WI38 (cell line): ENCODE data around the gene MESD.

ENCODE experiments used
- H3K4me3 ChIP-seq: 2 replicates; pipeline ENCODE4 v1.5.1; 2011; ENCODE audit warnings: low read depth, mild to moderate bottlenecking, control low read depth, low read length
- TF ChIP-seq, protein P1 (sequence below): IDR thresholded peaks from 2 replicates; pipeline ENCODE4 v1.5.1; 2012; ENCODE audit warnings: low read depth, mild to moderate bottlenecking, control low read depth, low read length

Gene MESD

DNA sequence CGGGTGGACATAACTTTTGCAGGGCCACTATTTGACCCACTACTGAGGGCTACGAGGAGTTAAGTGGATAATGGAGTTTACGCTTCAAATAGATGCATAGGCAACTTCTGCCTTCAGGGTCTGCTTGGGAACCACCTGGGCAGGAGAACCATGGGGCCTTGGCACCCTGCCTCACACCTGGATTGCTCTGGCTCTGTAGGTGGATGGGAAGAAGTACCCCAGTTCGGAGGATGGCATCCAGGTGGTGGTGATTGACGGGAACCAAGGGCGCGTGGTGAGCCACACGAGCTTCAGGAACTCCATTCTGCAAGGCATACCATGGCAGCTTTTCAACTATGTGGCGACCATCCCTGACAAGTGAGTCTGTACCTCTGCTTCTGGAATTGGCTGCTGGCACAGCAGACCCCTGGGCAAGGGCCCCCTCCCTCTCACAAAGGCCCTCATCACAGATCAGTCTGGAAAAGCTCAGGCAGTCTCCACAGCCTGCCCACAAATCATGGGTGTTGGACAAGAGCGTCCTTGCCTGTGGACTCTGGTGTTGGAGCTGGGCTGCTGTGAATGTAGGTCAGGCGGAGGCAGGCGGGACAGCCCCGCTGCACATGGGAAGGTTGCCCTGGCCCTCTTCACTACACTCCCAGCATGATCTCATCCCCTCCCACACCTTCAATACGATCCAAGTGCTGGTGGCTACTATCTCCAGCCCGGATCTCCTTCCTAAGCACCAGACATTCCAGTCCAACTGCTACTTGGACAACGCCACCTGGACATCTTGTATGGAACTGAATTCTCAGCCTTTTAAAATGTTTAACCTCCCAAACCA lies 46.7 kb downstream of the MESD start:
- no peak overlapping the region for H3K4me3 ChIP-seq
- TF ChIP-seq, protein P1, sequence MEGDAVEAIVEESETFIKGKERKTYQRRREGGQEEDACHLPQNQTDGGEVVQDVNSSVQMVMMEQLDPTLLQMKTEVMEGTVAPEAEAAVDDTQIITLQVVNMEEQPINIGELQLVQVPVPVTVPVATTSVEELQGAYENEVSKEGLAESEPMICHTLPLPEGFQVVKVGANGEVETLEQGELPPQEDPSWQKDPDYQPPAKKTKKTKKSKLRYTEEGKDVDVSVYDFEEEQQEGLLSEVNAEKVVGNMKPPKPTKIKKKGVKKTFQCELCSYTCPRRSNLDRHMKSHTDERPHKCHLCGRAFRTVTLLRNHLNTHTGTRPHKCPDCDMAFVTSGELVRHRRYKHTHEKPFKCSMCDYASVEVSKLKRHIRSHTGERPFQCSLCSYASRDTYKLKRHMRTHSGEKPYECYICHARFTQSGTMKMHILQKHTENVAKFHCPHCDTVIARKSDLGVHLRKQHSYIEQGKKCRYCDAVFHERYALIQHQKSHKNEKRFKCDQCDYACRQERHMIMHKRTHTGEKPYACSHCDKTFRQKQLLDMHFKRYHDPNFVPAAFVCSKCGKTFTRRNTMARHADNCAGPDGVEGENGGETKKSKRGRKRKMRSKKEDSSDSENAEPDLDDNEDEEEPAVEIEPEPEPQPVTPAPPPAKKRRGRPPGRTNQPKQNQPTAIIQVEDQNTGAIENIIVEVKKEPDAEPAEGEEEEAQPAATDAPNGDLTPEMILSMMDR: no peak

DNA sequence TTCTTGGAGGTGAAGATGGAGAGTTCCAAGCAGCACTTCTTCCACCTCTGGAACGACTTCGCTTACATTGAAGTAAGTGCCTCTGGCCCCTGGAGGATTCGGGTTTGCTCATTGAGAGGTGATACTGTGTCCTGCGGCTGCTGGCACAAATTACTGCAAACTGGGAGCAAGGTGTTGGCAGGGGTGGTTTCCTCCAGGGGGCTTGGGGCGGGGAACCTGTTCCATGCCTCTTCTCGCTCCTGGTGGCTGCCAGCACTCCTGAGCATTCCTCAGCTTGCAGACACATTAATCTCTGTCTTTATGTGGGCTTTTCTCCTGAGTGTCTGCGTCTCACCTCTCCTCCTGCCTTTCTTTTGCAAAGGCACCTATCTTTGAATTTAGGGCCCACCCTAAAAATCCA lies 47.4 kb downstream of the MESD start:
- TF ChIP-seq, protein P1: no peak

DNA sequence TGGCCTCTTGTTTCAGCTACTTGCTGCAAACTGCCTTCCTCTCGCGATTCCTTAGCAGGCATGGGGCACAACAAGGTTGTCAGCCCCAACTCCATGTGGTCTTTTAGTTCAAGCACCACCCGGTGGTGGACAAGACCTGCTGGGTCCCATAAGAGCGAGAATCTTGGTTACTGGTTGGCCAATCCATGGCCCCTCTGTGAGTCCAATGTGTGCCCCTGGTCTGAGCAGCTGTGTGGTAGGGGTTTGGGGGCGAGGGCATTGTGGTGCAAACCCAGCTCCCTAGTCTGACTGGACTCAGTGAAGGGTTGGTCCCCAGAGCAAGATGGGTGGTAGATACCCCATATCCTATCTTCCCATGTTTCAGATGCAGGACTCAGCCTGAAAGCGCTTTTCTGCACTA lies 48.8 kb downstream of the MESD start:
- TF ChIP-seq, protein P1: no peak
- no peak overlapping the region for H3K4me3 ChIP-seq

More for the DNA sequence above, 47.4 kb downstream of the MESD start:
- no peak overlapping the region for H3K4me3 ChIP-seq

DNA sequence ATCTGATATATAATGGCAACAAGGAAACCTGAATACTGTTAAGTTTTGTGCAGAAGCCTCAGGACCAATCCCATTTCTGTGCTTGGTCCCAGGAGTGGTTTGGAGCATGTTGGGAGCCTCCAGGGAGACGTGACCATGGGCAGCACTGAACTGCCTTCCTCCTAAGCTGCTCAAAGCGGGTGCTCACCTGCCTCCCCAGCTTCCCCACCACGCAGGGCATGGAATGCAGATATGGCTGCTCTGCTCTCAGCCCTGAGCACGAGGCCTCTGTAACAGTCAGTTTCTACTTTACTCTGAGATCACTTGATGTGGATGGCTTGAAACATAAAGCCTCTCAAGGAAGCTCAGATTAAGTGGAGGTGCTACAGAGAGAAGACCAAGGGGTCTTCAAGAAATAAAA lies 49.3 kb downstream of the MESD start:
- TF ChIP-seq, protein P1: no peak
- no peak overlapping the region for H3K4me3 ChIP-seq

DNA sequence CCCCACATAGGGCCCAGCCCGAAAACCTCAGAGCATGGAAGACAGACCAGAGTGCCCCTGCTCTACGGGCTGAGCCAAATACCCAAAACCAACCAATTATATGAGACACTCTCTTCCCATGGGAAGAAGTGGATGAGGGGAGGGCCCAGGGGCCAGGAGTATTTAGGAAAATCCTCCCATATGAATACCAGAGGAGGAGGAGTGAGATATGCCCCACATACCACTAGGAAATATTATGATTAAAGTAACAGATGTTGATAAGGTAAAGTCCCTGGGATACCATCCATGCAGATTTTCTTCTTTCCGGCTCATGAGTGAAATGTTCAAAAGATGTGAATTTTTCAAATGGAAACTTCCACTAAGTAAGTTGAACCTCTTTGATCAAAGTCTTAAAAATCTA lies 50.4 kb downstream of the MESD start:
- TF ChIP-seq, protein P1: no peak
- H3K4me3 ChIP-seq: no peak overlapping the region

DNA sequence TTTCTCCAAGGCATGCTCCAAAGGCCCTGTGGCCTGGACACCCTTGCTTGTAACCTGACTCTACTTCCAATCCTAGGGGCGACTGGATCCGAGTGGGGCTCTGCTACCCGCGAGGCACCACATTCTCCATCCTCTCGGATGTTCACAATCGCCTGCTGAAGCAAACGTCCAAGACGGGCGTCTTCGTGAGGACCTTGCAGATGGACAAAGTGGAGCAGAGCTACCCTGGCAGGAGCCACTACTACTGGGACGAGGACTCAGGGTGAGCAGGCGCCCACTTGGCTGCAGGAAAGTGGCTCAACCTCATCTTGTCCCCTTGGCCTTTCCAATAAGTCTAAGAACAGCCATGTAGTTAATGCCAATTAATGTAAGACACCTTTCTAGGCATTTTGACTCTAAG lies 51.9 kb downstream of the MESD start:
- TF ChIP-seq, protein P1: no peak
- H3K4me3 ChIP-seq: no peak overlapping the region

DNA sequence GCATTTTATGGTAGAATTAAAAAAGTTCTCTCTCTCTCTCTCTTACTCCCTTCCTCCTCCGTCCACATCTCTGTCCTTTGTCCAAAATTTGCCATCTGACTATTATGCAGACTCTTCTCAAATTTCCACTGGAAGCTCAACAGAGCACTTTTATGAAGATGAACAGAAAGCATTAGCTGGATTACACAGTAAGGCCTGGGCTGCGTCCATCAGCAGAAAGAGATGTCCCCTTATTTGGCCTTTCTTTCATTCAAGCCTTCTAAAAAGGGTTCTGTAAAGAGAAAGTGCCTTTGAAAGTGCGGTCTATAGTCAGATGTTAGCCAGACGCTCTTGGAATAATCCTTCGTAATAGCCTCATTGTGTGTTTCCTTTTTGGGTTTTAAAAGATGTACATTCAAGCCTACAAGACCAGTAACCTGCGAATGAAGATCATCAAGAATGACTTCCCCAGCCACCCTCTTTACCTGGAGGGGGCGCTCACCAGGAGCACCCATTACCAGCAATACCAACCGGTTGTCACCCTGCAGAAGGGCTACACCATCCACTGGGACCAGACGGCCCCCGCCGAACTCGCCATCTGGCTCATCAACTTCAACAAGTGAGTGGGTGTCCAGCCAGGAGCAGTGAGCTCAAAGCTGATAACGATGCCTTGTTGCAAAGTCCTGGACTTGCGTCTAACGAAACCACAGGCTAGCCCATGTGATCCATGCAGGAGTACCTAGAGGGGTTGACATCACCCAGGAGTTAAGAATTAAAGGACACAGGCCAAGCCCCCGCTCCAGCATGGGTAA lies 53.1 kb downstream of the MESD start:
- H3K4me3 ChIP-seq: no peak overlapping the region
- TF ChIP-seq, protein P1: no peak
